GM18499 (cell line): ENCODE measurements around the gene SAMD11.
"Not testable (repeated sequence)": the region's sequence is repeated elsewhere in the genome, so short reads cannot be mapped to it uniquely, and the experiment has no call there.

Source experiments
- ATAC-seq: cut with Tn5 transposase; IDR thresholded peaks from one replicate; pipeline ENCODE4 v1.9.1; 2021; ENCODE audit warnings: moderate number of reproducible peaks; ENCODE audit not compliant: insufficient read depth, unreplicated experiment

The SAMD11 gene

DNA sequence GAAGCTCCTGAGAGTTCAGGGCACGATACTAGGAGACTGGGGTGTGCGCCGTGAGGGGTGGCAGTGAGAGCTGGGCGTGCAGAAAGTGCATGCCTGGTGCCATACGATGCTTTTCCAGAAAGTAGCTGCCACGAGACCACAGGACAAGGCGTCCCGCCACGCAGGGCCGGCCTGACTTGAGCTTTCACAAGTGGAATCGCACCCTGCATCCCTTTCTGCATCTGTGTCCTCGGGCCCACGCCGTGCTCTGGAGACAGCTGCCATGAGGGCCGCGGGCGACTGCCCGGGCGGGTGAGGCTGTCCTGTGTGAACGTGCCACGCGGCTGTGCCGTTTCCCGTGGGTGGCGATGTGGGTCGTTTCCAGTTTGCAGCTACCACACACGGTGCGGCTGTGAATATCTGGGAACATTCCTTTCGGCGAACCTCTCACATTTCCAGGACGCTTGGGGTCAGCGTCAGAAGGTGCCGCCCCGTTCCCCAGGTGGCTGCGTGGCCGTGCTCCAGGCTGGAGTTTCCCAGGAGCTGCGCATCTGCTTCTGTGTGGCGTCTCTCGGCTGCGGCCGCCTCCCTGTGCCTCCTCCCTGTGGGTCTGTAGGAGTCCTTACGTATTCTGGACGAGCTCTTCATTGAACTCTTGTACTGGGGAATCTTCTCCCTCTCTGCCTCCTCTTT is 59.2 kb downstream of the SAMD11 start:
- ATAC-seq = no peak

DNA sequence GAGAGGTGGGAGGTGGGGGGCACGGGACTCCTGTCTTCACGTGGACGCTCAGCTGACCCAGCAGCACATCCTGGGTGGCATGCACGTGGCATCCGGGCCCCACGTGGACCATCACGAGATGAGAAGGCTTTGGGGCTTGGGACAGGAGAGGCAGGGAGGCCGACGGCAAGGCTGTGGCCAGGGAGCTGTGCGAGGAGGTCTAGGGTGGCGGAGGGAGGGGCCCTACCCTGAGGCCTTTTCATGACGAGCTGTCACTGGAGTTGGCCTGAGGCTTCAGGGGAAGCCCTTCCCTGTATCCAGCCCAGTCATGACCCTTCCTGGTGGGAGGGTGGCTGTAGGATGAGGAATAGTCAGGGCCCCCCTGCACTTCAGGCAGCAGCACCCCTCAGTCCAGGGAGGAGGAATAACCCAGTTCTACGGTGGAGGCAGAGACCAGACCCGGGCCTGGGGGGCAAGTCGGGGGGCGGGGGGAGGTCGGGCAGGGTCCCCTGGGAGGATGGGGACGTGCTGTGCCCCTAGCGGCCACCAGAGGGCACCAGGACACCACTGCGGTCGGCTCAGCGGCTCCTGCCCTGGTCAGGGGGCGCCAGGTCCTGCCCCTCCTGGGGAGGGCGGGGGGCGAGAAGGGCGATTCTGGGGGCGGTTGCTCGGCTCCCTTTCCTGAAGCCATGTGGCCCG is 60.2 kb downstream of the SAMD11 start:
- ATAC-seq = no peak

- no peak for ATAC-seq
Measured at GRCh38 chr1:984476-984814, 60.7 kb downstream of the SAMD11 start.

DNA sequence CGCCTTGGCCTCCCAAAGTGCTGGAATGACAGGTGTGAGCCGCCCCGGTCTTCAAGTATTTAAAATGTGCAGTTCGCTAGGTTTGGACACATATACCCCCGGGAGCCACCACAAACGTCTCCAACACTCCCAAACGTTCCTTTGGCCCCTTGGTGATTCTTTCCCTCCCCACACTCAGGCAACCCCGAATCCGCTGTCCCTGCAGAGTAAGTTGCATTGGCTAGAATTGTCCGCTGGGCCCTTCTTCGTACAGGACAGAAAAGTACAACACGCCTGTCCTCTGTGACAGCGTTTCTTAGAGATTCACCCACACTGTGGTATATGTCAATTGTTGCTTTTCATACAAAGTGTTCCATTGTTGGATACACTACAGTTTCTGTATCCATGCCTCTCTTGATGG is 61.4 kb downstream of the SAMD11 start:
- no peak for ATAC-seq

DNA sequence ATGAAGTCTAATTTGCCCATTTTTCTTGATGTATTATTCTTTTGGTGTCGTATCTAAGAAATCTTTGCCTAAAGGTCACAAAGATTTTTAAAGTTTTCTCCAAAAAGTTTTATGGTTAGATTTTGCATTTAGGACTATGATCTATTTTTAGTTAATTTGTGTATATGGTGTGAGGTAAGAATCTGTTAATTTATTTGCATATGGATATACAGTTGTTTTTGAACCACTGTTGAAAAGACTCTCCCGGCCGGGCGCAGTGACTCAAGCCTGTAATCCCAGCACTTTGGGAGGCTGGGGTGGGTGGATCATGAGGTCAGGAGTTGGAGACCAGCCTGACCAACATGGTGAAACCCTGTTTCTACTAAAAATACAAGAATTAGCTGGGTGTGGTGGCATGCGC is 64.3 kb downstream of the SAMD11 start:
- not testable (repeated sequence) for ATAC-seq

DNA sequence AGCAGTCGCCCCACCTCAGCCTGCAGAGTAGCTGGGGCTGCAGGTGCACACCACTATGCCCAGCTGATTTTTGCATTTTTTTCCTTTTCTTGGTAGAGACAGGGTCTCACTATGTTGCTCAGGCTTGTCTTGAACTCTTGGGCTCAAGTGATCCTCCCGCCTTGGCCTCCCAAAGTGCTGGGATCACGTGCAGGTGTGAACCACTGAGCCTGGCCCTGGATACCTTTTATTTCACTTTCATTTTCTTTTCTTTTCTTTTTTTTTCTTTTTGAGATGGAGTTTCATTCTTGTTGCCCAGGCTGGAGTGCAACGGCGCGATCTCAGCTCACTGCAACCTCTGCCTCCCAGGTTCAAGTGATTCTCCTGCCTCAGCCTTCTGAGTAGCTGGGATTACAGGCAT is 67.6 kb downstream of the SAMD11 start:
- ATAC-seq = not testable (repeated sequence)

DNA sequence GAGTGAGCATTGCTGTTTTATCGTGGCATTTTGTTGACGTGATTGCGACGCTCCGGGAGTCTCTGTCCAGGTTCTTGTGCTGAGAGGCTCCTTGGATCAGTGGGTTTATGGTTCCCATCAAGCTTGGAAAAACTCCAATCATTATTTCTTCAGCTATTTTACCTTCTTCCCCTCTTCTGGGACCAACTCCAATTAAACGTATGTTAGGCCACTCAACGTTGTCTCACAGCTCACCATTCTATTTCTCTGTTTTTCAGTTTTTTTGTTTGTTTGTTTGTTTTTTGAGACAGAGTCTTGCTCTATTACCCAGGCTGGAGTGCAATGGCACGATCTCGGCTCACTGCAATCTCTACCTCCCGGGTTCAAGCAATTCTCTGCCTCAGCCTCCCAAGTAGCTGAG is 68.2 kb downstream of the SAMD11 start:
- no peak for ATAC-seq

- ATAC-seq = no peak
Measured at GRCh38 chr1:992362-992761, 68.6 kb downstream of the SAMD11 start.

DNA sequence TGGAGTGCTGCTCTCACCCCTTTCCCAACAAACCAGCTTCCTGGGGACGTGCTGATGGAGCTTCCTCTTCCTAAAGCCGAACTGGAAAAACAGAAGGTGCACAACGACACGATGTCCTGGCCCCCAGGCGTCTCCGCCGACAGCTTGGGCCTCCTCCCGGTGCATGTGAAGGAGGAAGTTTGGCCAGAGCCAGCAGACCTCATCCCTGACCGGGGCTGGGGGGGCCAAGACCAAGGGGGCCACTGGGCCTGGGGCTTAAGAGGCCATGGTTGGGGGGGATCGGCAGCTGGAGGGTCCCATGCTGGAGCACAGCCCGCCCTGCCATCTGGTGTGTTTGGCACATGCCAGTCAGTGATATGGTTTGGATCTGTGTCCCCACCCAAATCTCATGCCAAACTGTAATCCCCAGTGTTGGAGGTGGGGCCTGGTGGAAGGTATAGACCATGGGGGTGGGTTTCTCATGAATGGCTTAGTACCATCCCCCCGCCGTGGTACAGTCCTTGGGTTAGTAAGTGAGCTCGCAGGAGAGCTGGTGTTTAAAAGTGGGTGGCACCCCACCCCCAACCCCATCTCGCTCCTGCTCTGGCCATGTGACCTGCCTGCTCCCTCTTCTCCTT is 69.8 kb downstream of the SAMD11 start:
- no peak for ATAC-seq
